GM23248 (cell line): ENCODE results near the gene PLD5. TPM values are rescaled to one million over a fixed set of nuclear protein-coding genes. Genes with fewer than 3 reads are reported as not detected.

Experiments used
- DNase-seq: peaks from one replicate; pipeline ENCODE4 v3.0.0-alpha.2; 2015
- H2AFZ ChIP-seq: fragments of 200-600 bp; sonication (generic); 2 replicates; pipeline ENCODE4 v1.6.1; 2016; ENCODE audit warnings: antibody characterized with exemption
- H3F3A ChIP-seq: fragments of 200-600 bp; sonication (generic); 2 replicates; pipeline ENCODE4 v1.6.1; 2016; ENCODE audit warnings: mild to moderate bottlenecking, antibody characterized with exemption, mixed run types; ENCODE audit not compliant: insufficient read depth
- H3K27ac ChIP-seq: fragments of 200-600 bp; sonication (generic); 2 replicates; pipeline ENCODE4 v1.5.1; 2016; ENCODE audit warnings: mild to moderate bottlenecking
- H3K27me3 ChIP-seq: fragments of 200-600 bp; sonication (generic); replicated peaks from 2 replicates; pipeline ENCODE4 v1.6.1; 2016; ENCODE audit warnings: mild to moderate bottlenecking; ENCODE audit not compliant: insufficient read depth
- H3K36me3 ChIP-seq: fragments of 200-600 bp; sonication (generic); 2 replicates; pipeline ENCODE4 v1.6.1; 2016; ENCODE audit warnings: low read depth, mild to moderate bottlenecking
- H3K4me1 ChIP-seq: fragments of 200-600 bp; sonication (generic); 2 replicates; pipeline ENCODE4 v1.6.1; 2016; ENCODE audit warnings: mild to moderate bottlenecking; ENCODE audit not compliant: insufficient read depth
- H3K4me2 ChIP-seq: fragments of 200-600 bp; sonication (generic); one replicate; pipeline ENCODE4 v1.6.1; 2016; ENCODE audit warnings: mild to moderate bottlenecking; ENCODE audit not compliant: unreplicated experiment
- H3K4me3 ChIP-seq: fragments of 200-600 bp; sonication (generic); 2 replicates; pipeline ENCODE4 v1.5.1; 2016; ENCODE audit warnings: mild to moderate bottlenecking
- H3K79me2 ChIP-seq: fragments of 200-600 bp; sonication (generic); 2 replicates; pipeline ENCODE4 v1.6.1; 2016; ENCODE audit warnings: mild to moderate bottlenecking; ENCODE audit not compliant: insufficient read depth
- H3K9ac ChIP-seq: fragments of 200-600 bp; sonication (generic); 2 replicates; pipeline ENCODE4 v1.6.1; 2016; ENCODE audit warnings: mild to moderate bottlenecking
- H3K9me2 ChIP-seq: fragments of 200-600 bp; sonication (generic); 2 replicates; pipeline ENCODE4 v1.6.1; 2016; ENCODE audit warnings: mixed run types, mild to moderate bottlenecking, moderate library complexity; ENCODE audit not compliant: insufficient read depth
- H3K9me3 ChIP-seq: fragments of 200-600 bp; sonication (generic); one replicate; pipeline ENCODE4 v1.6.1; 2017; ENCODE audit warnings: low read depth
- H4K20me1 ChIP-seq: fragments of 200-600 bp; sonication (generic); 2 replicates; pipeline ENCODE4 v1.6.0; 2016; ENCODE audit not compliant: insufficient read depth
- EZH2 ChIP-seq: fragments of 200-600 bp; sonication (generic); IDR thresholded peaks from 2 replicates; pipeline ENCODE4 v1.6.1; 2018; ENCODE audit warnings: antibody characterized with exemption, mild to moderate bottlenecking; ENCODE audit not compliant: insufficient read depth, poor library complexity, severe bottlenecking
- EZH2phosphoT487 ChIP-seq: fragments of 200-600 bp; sonication (generic); IDR thresholded peaks from 2 replicates; pipeline ENCODE4 v1.6.1; 2018; ENCODE audit warnings: antibody characterized with exemption, moderate library complexity, mild to moderate bottlenecking, low read depth; ENCODE audit not compliant: insufficient read depth
- whole genome bisulfite sequencing, 2 experiments: methylation state at CpG; one replicate each; pipeline ENCODE4 v1.1.6; 2015 to 2017; ENCODE audit warnings: low lambda C conversion rate in 2 of 2, low coverage in 1 of 2; ENCODE audit errors: missing lambda C conversion rate in 2 of 2; 5-methylcytosine and 5-hydroxymethylcytosine counted together
- in situ Hi-C: fragments of 300-500 bp; cut with MboI; formaldehyde crosslinking; loops from 2 replicates; pipeline ENCODE4 v1.15.0; 2020
- polyA plus RNA-seq: library from polyadenylated mRNA; unstranded; fragments of >200 nt; fragmentation: Nextera tagmentation; extraction: Ambion mirVana; gene quantifications from 2 replicates; pipeline ENCODE4 v1.2.1, GENCODE V29; 2016
- total RNA-seq: library from RNA; depleted of rRNA; stranded (reverse); fragments of >200 nt; shearing (Covaris generic); gene quantifications from 2 replicates; pipeline ENCODE4 v1.2.3, GENCODE V29; 2014

PLD5 gene
- total and polyA plus RNA-seq, 2 experiments from 2014 or later = 0.14 TPM; not detected in 1

- in situ Hi-C loops = no loop called here
- Histone ChIP-seq H3K4me2 (no peak overlapping the region), H4K20me1 (no peaks in the 10 kb centered on the region), H3K4me1 (no peaks in the 10 kb centered on the region), H3K27me3 (no peaks in the 10 kb centered on the region), H3K9me3 (no peaks in the 10 kb centered on the region), H3F3A (no peaks in the 10 kb centered on the region), H3K79me2 (no peaks in the 10 kb centered on the region), H3K27ac (no peak overlapping the region), H3K9me2 (no peaks in the 10 kb centered on the region), H3K9ac (no peak overlapping the region), H3K36me3 (no peaks in the 10 kb centered on the region), H2AFZ (no peak overlapping the region), H3K4me3 (no peak overlapping the region)
- WGBS, 2 experiments = 45 to 49% methylated on average over 5 of the region's 5 CpGs
- TF ChIP-seq EZH2 = no peak
- no peak for TF ChIP-seq EZH2phosphoT487
- no peak for DNase-seq
Observed at GRCh38 chr1:242245255-242245654, 279.2 kb downstream of the PLD5 start.

GRCh38 chr1:242243472-242243871, 281.0 kb downstream of the PLD5 start:
- in situ Hi-C loops = no loop called here
- TF ChIP-seq EZH2phosphoT487 = no peak
- Histone ChIP-seq H3K9ac (no peak overlapping the region), H3K36me3 (no peaks in the 10 kb centered on the region), H3K9me2 (no peaks in the 10 kb centered on the region), H3F3A (no peaks in the 10 kb centered on the region), H3K9me3 (no peaks in the 10 kb centered on the region), H3K4me2 (no peak overlapping the region), H3K79me2 (no peaks in the 10 kb centered on the region), H3K27ac (no peak overlapping the region), H2AFZ (no peak overlapping the region), H4K20me1 (no peaks in the 10 kb centered on the region), H3K4me1 (no peaks in the 10 kb centered on the region), H3K27me3 (no peaks in the 10 kb centered on the region), H3K4me3 (no peak overlapping the region)
- WGBS, 2 experiments = 0% methylated on average over 1 of the region's 1 CpG
- no peak for DNase-seq

GRCh38 chr1:242242983-242243382, 281.5 kb downstream of the PLD5 start:
- no peak overlapping the region for H3K27ac ChIP-seq
- no peaks in the 10 kb centered on the region for H3K27me3 ChIP-seq
- H3K79me2 ChIP-seq = no peaks in the 10 kb centered on the region
- no peak overlapping the region for H3K4me3 ChIP-seq
- DNase-seq = no peak
- no peaks in the 10 kb centered on the region for H3K9me2 ChIP-seq
- H3K9ac ChIP-seq = no peak overlapping the region
- H3K9me3 ChIP-seq = no peaks in the 10 kb centered on the region
- in situ Hi-C loops = no loop called here
- no peaks in the 10 kb centered on the region for H3K36me3 ChIP-seq
- no peak overlapping the region for H2AFZ ChIP-seq
- TF ChIP-seq EZH2 (no peak), EZH2phosphoT487 (no peak)
- no peaks in the 10 kb centered on the region for H3K4me1 ChIP-seq
- no peaks in the 10 kb centered on the region for H4K20me1 ChIP-seq
- H3F3A ChIP-seq = no peaks in the 10 kb centered on the region
- no peak overlapping the region for H3K4me2 ChIP-seq
- WGBS, 2 experiments = 8 to 17% methylated on average over 6 of the region's 6 CpGs

- Histone ChIP-seq H3K9ac (no peak overlapping the region), H4K20me1 (no peaks in the 10 kb centered on the region), H3K4me3 (no peak overlapping the region), H3K9me2 (no peaks in the 10 kb centered on the region), H3K27me3 (no peaks in the 10 kb centered on the region), H2AFZ (no peak overlapping the region), H3K27ac (no peak overlapping the region), H3K4me2 (no peak overlapping the region), H3K4me1 (no peaks in the 10 kb centered on the region), H3K9me3 (no peaks in the 10 kb centered on the region), H3K79me2 (no peaks in the 10 kb centered on the region), H3K36me3 (no peaks in the 10 kb centered on the region), H3F3A (no peaks in the 10 kb centered on the region)
- DNase-seq = no peak
- WGBS, 2 experiments = 58 to 69% methylated on average over 6 of the region's 6 CpGs
- TF ChIP-seq EZH2 = no peak
- no peak for TF ChIP-seq EZH2phosphoT487
- in situ Hi-C loops = no loop called here
Observed at GRCh38 chr1:242241936-242242335, 282.6 kb downstream of the PLD5 start.

GRCh38 chr1:242240691-242241090, 283.8 kb downstream of the PLD5 start:
- Histone ChIP-seq H3K27ac (no peak overlapping the region), H3K4me3 (no peak overlapping the region), H3F3A (no peaks in the 10 kb centered on the region), H3K9me2 (no peaks in the 10 kb centered on the region), H3K4me1 (no peaks in the 10 kb centered on the region), H3K4me2 (no peak overlapping the region), H3K27me3 (no peaks in the 10 kb centered on the region), H4K20me1 (no peaks in the 10 kb centered on the region), H3K9me3 (no peaks in the 10 kb centered on the region), H3K36me3 (no peaks in the 10 kb centered on the region), H2AFZ (no peak overlapping the region), H3K79me2 (no peaks in the 10 kb centered on the region), H3K9ac (no peak overlapping the region)
- in situ Hi-C loops = no loop called here
- 42 to 49% methylated on average over 6 of the region's 6 CpGs for WGBS, 2 experiments
- TF ChIP-seq EZH2phosphoT487 (no peak), EZH2 (no peak)
- DNase-seq = no peak
